ENCODE results near the gene LGALS8.
A peak's percentile ranks its signal among the peaks of the same experiment; 100 is the strongest.
"Not testable (repeated sequence)": the region's sequence is repeated elsewhere in the genome, so short reads cannot be mapped to it uniquely, and the experiment has no call there.

Gene LGALS8

GRCh38 chr1:236523704-236524141 lies at the start of gene LGALS8:
TSS of gene LGALS8 (plus strand) at chr1:236523982. CDS start at chr1:236526071, 2,089 bp downstream.
- DNase-seq (ENCODE audit: low read depth): peak; percentile 84

- DNase-seq (ENCODE audit: low read depth): no peak
Observed at GRCh38 chr1:236476019-236476418, 47.8 kb upstream of the LGALS8 start.

GRCh38 chr1:236480758-236481436 lies 42.9 kb upstream of the LGALS8 start:
- no peak for DNase-seq (ENCODE audit: low read depth)

GRCh38 chr1:236484310-236484971 lies 39.3 kb upstream of the LGALS8 start:
- DNase-seq (ENCODE audit: low read depth): no peak

GRCh38 chr1:236486356-236487002 lies 37.3 kb upstream of the LGALS8 start:
- DNase-seq (ENCODE audit: low read depth): no peak

GRCh38 chr1:236489161-236489560 lies 34.6 kb upstream of the LGALS8 start:
- not testable (repeated sequence) for DNase-seq (ENCODE audit: low read depth)

GRCh38 chr1:236489710-236490377 lies 33.9 kb upstream of the LGALS8 start:
- DNase-seq (ENCODE audit: low read depth): no peak

- DNase-seq (ENCODE audit: low read depth): no peak
Observed at GRCh38 chr1:236491469-236492136, 32.2 kb upstream of the LGALS8 start.

- DNase-seq (ENCODE audit: low read depth): no peak
Observed at GRCh38 chr1:236492378-236492777, 31.4 kb upstream of the LGALS8 start.

GRCh38 chr1:236494082-236494481 lies 29.7 kb upstream of the LGALS8 start:
- no peak for DNase-seq (ENCODE audit: low read depth)

GRCh38 chr1:236494586-236495466 lies 29.0 kb upstream of the LGALS8 start:
- DNase-seq (ENCODE audit: low read depth): no peak

GRCh38 chr1:236495467-236496112 lies 28.2 kb upstream of the LGALS8 start:
- DNase-seq (ENCODE audit: low read depth): no peak

- no peak for DNase-seq (ENCODE audit: low read depth)
Observed at GRCh38 chr1:236497908-236498307, 25.9 kb upstream of the LGALS8 start.

- no peak for DNase-seq (ENCODE audit: low read depth)
Observed at GRCh38 chr1:236501093-236501492, 22.7 kb upstream of the LGALS8 start.

- DNase-seq (ENCODE audit: low read depth): no peak
Observed at GRCh38 chr1:236502579-236502971, 21.2 kb upstream of the LGALS8 start.

GRCh38 chr1:236502972-236503639 lies 20.7 kb upstream of the LGALS8 start:
- no peak for DNase-seq (ENCODE audit: low read depth)

GRCh38 chr1:236504338-236504737 lies 19.4 kb upstream of the LGALS8 start:
- DNase-seq (ENCODE audit: low read depth): not testable (repeated sequence)

- no peak for DNase-seq (ENCODE audit: low read depth)
Observed at GRCh38 chr1:236507022-236507700, 16.6 kb upstream of the LGALS8 start.

GRCh38 chr1:236508593-236509027 lies 15.2 kb upstream of the LGALS8 start:
- DNase-seq (ENCODE audit: low read depth): no peak

All from activated T-cell treated with anti-CD3 and anti-CD28 coated beads for 24 hours (primary cell).